GM19328 (cell line): ENCODE data around the gene ARGLU1.

Experiments
- ATAC-seq: cut with Tn5 transposase; IDR thresholded peaks from one replicate; pipeline ENCODE4 v1.9.1; 2021; ENCODE audit warnings: mild to moderate bottlenecking, moderate library complexity; ENCODE audit not compliant: unreplicated experiment

ARGLU1 gene

DNA sequence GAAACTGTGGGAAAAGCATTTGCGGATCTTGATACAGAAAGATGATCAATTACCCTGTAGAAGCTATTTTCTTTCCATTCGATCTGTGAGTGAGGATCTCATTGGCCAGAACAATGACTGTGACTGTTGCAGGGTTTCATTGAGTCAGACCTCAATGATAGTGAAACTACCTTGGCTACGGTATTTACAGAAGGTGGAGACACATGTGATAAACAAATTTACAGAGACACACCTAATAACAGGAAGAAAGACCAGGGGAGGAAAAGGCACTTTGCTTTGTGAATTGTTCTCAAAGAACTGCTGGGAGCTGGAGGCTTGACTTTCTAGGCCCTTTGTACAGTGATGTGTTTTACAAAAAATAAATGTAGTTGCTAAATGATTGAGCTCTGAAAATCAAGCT, 19.9 kb upstream of the ARGLU1 start:
- no peak for ATAC-seq

DNA sequence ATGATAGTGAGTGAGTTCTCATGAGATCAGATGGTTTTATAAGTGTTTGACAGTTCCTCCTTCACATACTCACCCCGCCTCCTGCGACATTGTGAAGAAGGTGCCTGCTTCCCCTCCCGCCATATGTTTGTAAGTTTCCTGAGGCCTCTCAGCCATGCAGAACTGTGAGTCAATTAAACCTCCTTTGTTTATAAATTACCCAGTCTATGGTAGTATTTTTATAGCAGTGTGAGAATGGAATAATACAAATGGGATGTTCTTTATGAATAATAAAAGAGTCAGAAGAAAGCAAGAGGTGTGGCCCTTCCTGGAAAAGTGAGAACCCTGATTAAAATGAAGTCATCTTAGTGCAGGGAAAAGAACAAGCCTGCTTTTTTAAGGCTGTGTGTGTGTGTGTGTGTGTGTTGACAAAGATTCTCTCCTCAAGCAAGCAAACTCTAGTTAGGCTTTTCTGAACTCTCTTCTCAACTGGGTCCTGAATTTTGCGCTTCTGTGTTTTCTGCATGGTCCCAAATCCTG, 18.8 kb upstream of the ARGLU1 start:
- ATAC-seq: no peak

DNA sequence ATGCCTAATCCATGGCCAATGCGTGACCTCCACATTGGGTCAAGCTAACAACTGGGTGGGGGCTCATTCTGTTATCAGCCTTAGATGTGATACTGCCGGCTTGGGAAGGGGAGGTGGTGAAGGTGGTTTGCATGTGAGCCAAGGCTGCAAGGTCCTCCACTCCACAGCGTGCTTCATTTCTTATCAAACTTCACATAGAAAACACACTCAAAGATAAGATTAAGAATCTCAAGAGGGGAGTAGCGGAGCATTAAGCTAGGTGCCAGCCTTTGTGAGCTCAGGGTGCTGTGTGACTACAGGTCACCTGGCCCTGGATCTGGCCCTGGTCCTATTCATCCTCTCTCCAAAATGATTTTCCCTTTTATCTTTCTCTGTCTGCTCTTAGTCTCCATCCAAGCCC, 13.3 kb upstream of the ARGLU1 start:
- ATAC-seq: no peak

DNA sequence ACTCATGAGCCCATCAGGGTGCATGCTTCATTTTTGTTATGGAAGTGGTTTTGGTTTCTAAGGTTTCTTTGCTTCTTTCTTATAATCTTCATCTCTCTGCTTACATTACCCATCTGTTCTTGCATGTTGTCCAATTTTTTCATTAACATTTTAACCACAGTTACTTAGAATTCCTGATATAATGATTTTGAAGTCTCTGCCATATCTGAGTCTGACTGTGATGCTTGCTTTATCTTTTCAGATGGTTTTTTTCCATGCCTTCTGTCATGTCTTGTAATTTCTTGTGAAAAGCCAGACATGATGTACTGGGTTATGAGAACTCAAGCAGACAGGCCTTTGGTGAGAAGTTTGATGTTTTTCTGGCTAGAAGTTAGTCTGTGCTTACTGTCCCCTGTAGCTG, 8.0 kb upstream of the ARGLU1 start:
- no peak for ATAC-seq

DNA sequence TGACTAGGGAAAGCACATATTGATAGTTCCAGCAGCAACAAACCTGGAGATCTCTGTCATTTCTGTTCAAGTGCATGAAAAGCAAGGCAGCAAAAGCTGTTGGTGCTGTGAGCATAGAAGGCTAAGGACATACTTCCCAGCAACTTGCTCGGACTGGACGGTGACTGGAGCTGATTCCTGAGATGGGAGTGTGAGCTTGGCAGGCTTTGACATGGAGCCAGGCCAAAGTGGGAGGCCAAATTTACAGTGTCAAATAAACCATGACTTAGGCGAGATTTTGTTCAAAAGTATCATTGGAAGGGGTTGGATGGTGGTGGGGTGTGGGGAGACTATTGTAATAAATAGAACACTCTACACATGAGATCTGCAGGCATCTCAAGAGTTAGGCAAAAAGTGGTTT, 5.9 kb upstream of the ARGLU1 start:
- no peak for ATAC-seq

DNA sequence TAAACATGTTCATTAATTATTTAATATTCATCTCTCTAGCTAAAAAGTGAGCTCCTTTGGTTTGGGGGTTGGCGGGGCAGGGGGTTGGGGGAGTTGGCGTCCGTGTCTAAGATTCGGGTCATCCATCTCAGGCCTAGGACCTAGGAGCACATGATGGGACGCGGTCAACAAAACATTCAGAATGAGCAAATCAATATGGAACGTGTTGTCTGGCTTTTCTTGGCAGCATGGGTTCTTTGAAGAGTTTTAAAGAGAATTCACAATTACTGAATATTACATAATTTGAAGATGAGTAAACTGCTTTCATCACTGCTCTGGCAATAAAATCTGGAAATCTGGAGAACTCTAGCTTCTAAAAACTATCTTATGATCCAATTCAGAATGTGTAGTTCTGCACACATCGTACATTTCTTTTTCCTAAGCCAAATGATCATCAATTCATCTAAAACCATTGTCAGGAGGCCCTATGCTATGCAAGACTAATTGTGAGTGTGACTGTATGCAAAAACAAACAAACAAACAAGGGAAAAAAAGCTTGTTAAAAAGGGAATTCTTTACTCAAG, 5.4 kb upstream of the ARGLU1 start:
- no peak for ATAC-seq

DNA sequence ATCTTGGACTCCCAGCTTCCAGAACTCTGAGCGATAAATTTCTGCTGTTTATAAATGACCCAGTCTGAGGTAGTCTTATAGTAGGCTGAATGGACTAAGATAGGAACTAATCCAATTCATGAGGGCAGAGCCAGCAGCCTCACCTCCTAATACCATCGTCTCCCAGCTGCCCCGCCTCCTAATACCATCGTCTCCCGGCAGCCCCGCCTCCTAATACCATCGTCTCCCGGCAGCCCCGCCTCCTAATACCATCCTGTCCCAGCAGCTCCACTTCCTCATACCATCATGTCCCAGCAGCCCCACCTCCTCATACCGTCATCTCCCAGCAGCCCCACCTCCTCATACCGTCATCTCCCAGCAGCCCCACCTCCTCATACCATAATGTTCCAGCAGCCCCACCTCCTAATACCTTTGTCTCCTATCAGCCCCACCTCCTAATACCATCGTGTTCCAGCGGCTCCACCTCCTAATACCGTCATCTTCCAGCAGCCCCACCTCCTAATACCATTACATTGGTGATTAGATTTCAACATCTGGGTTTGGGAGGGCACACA, 2.4 kb upstream of the ARGLU1 start:
- ATAC-seq: peak; percentile 30

DNA sequence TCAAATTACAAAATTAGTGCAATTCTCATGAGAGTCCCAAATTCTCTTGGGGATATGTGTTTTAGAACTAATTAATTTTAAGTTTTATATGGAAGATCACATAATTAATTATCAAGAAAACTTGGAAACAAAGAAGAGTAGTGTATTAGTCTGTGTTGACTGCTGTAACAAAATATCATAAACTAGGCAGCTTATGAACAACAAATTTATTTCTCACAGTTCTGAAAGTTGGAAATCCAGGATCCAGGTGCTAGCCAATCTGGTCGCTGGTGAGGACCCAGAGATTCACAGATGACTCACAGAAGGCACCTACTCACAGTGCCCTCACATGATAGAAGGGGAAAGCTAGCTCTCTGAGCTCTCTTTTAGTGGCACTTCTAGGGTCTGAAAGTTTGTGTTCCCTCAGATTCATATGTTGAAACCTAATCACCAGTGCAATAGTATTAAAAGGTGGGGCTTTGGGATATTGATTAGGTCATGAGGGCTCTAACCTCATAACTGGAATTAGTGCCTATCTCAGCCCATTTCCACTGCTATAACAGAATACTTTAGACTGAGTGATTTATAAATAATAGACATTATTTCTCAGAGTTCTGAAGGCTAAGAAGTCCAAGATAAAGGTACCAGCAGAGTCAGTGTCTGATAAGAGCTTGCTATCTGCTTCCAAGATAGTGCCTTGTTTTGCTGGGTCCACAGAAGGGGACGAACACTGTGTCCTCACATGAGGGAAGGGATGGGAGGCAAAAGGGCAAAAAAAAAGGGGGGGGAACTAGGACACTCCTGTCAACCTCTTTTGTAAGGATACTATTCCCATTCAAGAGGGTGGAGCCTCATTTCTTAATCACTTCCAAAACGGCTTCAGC, 1.5 kb upstream of the ARGLU1 start:
- ATAC-seq: no peak

DNA sequence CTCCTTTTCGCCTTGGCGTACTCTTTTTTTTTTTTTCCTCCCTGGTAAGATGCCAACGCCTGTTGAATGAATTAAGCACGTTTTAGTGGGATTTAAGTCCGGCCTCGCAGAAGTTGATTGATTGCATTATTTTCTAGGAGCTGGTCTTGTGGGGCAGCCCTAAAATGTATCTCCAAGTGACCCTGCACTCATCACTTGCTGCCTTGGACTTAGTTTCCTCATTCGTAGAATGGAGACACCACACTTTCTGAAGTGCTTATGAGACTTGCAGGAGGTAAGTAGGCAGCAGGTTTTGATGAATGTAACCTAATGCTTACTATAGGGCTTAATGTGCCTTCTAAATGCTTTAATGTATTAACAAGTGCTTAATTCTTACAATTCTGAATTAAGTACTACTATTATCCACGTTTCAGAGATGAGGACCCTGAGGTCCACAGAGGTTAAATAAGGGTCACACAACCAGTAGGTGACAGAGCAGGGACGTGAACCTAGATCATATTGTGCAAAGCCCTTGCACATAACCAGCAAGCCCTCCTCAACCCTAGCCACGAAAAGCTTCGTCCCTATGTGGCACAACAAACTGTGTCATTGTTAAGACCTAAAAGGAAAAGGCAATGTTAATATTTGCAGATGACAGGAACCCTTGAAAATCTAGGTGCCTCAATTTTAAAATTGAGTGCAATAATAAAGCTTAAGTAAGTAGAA, 514 bp upstream of the ARGLU1 start:
- ATAC-seq: peak; percentile 32

DNA sequence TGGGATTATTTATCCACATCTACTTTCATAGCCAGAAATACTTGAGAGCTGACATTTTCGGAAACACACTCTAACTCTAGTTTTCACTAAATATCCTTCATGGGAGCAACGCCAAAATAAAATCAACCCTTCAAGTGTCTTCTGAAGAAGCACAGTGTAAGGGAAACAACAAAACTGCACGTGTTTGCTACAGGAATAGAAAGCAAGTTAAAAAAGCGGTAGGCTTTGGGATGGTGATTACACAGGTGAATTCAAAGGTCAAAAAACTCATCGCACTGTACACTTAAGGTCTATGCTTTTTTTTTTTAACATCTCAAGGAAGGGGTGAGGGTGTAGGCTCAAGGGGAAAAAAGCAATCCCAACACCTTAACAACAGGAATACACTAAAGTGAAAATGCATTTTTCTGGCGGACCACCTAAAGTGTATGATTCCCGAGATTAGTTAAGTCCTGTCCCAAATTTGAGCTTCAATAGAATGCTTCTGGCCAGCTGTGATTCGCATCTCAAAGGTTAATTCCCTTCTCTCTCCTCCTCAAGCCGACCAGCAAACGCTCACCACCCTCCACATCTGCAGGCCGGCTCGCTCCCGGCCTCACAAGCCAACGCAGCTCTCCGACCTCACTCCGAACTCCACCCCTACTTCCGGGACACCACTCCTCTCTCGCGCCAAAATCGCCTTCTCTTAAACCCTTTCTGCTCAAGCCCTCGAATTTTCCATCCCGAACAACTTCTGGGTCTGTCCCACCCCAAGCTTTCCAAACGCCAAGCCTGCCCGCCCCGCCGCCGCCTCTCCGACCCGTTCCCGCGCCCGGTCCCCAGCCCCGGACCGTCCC, 1.1 kb downstream of the ARGLU1 start:
- ATAC-seq: peak; percentile 25

DNA sequence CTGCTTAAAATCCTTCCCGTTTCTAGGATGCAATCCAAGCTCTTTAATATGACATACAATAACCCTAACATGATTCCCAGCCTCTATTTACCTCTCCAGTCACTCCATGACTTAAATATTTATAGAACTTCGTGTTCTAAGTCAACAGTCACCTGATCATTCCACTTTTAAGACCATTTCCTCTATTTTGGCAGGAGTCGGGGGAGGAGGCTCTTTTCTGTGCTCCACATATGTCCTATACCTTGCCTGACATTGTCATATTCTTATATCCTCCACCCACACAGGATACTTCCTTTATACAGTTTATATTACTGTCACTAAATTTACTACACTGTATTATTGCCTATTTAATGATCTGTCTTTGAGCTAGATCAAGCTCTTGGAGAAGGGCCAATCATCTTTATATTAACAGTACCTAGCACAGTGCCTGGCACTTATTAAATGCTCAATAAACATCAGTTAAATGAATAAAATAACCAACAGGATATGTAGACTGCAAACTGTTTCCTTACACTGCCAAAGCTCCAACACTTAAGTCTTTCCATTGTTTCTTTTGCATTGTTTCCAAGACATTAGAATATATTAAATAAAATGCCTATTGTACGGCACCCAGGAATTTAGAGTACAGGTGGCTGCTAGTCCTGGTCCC, 2.7 kb downstream of the ARGLU1 start:
- ATAC-seq: no peak

DNA sequence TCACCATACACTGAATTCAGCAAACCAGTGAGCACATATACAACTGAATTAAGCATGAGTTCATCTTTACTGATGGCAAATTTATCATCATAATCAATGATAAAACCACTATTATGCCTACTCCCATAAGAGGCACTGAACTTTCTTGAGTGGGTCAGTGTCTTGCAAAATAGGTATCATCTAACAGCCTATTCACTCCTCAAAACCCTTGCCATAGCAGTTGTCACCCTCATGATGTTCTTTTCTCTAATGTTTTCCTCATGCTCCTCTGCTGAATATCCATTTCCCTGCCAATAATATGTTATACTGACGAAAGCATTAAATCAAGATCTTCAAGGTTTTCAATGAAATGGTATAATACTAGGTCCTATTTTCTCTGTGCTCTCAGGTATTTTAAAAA, 5.6 kb downstream of the ARGLU1 start:
- ATAC-seq: no peak

DNA sequence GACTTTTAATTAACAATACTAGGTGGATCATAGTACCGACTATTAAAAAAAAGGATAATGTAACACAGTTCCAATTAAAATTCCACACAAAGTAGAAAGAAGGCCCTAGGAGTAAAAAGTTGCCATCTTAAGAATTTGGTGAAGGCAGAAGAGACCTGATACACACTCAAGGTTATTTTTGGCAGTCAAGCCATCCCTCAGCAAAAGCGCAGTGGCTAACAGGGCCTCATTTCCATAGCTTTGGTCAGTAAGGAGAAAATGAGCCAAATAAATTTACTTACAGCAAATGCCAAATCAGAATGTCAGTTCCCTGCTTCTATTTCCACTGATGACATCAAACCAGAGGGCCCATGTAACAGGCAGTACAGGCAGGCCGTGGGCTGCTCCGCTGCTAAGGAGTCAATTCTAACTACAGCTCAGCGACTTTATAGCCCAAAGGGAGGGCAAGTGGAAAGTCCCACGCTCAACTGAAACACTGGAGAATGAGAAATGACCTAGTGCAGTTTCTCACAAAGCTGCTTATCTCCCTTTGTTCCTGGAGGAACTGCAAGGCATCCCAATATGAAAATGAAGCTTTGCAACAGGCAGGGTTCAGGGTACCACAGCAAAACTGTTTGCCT, 6.3 kb downstream of the ARGLU1 start:
- ATAC-seq: peak; percentile 77

DNA sequence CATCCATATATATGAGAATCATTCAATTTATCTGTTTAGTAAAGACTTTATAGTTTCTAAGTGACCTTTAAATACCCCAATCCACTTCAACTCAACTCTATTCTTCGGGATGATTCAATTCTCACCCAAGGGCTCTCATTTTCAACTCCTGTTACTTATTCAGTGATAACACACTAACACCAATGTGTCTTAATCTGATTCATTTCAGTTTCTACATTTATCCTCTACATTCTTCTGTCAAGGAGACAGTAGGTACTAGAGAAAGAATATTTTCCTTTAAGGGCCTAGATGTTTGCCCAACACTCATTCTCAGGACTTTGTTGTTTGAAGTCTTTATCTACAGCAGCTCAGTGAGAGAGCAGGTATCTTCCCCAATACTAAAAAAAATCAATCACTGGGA, 7.1 kb downstream of the ARGLU1 start:
- ATAC-seq: no peak

DNA sequence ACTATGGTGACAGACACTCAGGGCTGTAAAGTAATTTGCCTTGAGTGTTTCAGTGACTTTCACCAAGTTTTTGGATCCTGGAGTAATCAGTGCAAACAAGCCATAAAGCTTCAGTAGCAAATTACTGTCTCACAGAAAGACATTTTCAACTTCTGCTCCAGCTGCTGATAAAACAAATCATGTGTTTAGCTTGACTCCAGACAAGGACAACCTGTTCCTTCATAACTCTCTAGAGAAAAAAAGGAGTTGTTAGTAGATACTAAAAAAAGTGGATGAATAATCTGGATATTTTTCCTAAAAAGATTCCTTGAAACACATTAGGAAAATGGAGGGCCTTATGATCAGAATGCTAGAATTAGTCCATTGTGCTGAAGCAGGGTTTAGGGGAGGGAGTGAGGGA, 9.4 kb downstream of the ARGLU1 start:
- ATAC-seq: no peak

DNA sequence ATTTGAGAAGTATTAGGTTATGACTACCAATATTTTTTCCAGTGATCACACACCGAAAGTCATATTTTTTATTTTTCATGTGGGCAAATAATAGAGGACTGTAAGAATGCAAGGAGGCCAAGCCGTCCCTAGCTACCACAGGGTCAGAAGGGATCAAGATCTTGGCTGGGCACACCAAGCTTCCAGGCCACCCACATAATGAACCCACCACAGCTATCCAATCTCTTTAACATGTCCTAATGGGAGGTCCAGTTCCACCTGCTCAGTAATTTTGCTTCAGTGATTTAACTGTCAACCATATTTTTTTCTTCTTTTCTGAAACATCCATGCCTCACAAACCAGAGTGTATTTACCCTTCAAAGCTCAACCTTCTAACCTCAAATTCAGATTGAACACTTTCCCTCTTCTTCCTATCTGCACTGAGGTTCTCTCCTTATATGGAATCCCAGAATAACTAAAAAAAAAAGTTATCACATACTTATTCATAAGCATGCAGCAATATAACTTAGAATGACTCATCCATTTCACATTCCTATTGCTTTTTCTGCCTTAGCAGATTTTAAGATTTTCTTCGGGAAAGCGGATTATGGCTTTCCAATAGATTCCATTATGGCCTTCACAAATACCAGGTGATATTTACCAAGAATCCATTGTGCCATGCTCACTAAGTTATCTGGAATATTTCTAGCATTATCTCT, 12.2 kb downstream of the ARGLU1 start:
- no peak for ATAC-seq

DNA sequence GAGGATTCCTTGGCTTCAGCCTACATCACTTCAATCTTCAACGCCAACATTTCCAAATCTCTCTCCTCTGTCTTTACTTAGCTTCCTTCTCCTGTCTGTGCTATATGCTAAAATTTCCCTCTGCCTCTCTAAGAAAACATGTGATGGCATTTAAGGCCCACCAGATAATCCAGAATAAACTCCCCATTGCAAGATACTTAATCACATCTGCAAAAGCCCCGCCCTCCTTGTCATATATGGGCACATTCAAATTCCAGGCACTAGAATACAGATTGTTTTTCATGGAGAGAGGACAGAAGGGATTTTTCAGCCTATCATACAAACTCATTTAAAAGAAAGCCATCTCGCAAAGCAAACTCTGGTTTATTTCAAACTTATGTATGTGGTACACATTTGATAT, 16.2 kb downstream of the ARGLU1 start:
- ATAC-seq: no peak

DNA sequence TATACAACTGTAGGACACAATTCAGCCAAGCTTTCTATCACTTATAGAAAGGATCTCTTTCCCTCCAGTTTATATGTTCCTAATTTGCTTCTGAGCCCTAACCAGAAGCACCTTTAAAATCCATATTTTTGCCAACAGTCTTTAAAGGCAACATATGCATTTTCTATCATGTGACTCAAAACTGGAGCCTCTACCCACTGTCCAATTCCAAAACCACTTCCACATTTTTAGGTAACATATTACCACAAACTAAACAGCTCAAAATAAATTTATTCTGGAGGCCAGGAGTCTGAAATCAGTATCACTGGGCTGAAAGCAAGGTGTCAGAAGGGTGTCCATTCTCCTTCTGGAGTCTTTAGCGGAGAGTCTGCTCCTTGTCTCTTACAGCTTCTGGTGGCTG, 16.6 kb downstream of the ARGLU1 start:
- no peak for ATAC-seq

DNA sequence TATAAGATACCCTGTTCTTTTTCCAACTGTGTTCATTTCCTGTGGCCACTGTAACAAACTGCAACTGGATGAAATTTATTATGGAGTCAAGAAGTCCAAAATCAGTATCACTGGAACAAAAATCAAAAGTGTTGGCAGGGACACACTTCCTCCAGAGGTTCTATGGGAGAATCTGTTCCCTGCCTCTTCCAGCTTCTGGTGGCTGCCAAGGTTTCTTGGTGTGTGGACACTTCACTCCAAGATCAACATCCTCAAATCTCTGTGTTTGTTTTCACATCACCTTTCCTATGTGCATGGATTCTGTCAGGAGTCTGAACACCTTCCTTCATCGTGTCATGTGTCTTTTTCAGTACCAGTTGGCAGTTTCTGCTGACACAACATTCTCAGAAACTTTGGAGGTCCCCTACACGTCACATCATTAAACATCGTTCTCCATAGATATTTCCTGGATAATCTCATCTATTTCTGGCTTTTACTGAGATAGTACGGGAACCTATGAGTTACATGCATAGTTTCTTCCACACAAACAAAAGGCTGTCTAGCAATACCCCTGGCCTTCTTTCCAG, 17.3 kb downstream of the ARGLU1 start:
- ATAC-seq: no peak
